ENCODE results near the gene CCT8. TPM values are rescaled to one million over a fixed set of nuclear protein-coding genes. Genes with fewer than 3 reads are reported as not detected.

CCT8 gene
- total and polyA plus RNA-seq, 5 donors from 2014 or later: 94.6 to 165 (median 135) TPM

DNA sequence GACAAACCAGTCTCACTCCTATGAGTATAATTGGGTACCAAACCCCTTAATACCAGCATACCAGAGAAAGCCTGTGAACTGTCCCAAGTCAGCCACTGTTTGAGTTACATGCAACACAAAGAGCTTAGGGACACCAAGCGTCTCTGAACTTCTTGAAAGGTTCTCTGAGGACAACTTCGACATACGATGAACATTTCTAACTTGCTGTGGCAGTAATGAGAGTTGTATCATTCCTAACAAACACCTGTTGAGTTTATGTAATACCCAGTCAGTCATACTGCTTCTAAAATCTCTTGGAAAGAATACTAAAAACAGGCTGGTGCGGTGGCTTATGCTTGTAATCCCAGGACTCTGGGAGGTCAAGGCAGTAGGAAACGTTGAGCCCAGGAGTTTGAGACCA is 18.4 kb downstream of the CCT8 start:
- peak overlapping the region in 1 of 3 donors; percentile 56 for H3K27ac Mint-ChIP-seq
- no peak overlapping the region for H3K4me3 Mint-ChIP-seq
- Histone ChIP-seq H3K27ac (ENCODE audit: insufficient read depth, low read length, poor library complexity, severe bottlenecking) (no peak overlapping the region), H3K9me3 (ENCODE audit: control insufficient read depth in 2 of 2, low read length in 2 of 2) (no peaks in the 10 kb centered on the region), H3K36me3 (ENCODE audit: control insufficient read depth, insufficient read depth, low read length) (peaks cover 87% of the 10 kb centered on the region), H3K4me1 (ENCODE audit: control insufficient read depth, insufficient read depth, low read length, poor library complexity, severe bottlenecking) (no peaks in the 10 kb centered on the region), H3K27me3 (ENCODE audit: control insufficient read depth, insufficient read depth, low read length) (no peaks in the 10 kb centered on the region), H3K4me3 (ENCODE audit: low read depth, low read length) (no peak overlapping the region)
- peaks cover 0 to 7% (median 0%) of the 10 kb centered on the region in 4 donors for H3K4me1 Mint-ChIP-seq
- H3K27me3 Mint-ChIP-seq: no peaks in the 10 kb centered on the region
- ATAC-seq (ENCODE audit: low read depth in 2 of 2) (no peak), DNase-seq (no peak)
- peaks cover 30% of the 10 kb centered on the region for H3K36me3 Mint-ChIP-seq
- H3K9me3 Mint-ChIP-seq: no peaks in the 10 kb centered on the region

- Histone ChIP-seq H3K36me3 (ENCODE audit: control insufficient read depth, insufficient read depth, low read length) (peaks cover 87% of the 10 kb centered on the region), H3K27ac (ENCODE audit: insufficient read depth, low read length, poor library complexity, severe bottlenecking) (no peak overlapping the region), H3K4me1 (ENCODE audit: control insufficient read depth, insufficient read depth, low read length, poor library complexity, severe bottlenecking) (no peaks in the 10 kb centered on the region), H3K4me3 (ENCODE audit: low read depth, low read length) (no peak overlapping the region), H3K27me3 (ENCODE audit: control insufficient read depth, insufficient read depth, low read length) (no peaks in the 10 kb centered on the region), H3K9me3 (ENCODE audit: control insufficient read depth in 2 of 2, low read length in 2 of 2) (no peaks in the 10 kb centered on the region)
- no peak for DNase-seq
- Mint-ChIP-seq H3K4me1 (peaks cover 0 to 7% (median 0%) of the 10 kb centered on the region in 4 donors), H3K4me3 (no peak overlapping the region), H3K27ac (peak overlapping the region in 2 of 3 donors; percentile 15 to 34), H3K36me3 (peaks cover 27% of the 10 kb centered on the region), H3K9me3 (no peaks in the 10 kb centered on the region), H3K27me3 (no peaks in the 10 kb centered on the region)
- no peak for ATAC-seq (ENCODE audit: low read depth in 2 of 2)
Measured at GRCh38 chr21:29053656-29054055, 19.8 kb downstream of the CCT8 start.

DNA sequence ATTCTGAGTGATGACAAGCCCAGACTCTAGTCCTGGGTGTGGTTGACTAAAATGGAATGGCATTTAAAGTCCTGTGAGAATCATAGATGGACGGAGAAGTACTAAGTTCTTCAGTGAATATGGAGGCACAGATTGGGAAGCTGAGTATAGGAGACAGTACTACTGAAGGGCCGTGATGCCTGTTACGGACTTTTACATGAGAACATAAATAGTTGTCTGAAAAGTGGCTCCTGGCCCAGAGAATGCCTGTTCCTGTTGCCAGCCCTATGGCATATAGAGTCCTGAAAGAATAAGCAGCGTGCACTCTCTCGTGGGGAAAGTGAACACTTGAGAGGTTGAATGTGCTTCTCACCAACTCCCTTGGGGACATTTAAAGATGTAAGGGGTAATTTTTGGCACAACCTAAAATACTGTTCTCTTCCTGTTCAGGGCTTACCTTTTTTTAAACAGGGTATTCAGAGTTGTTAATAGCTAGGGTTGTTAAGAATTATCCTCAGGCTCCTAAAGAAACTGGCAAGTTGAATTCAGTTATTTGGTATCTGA is 20.4 kb downstream of the CCT8 start:
- no peaks in the 10 kb centered on the region for H3K4me1 ChIP-seq (ENCODE audit: control insufficient read depth, insufficient read depth, low read length, poor library complexity, severe bottlenecking)
- H3K4me3 ChIP-seq (ENCODE audit: low read depth, low read length): no peak overlapping the region
- H3K27me3 ChIP-seq (ENCODE audit: control insufficient read depth, insufficient read depth, low read length): no peaks in the 10 kb centered on the region
- Mint-ChIP-seq H3K4me3 (no peak overlapping the region), H3K9me3 (no peaks in the 10 kb centered on the region), H3K36me3 (peaks cover 27% of the 10 kb centered on the region), H3K27ac (peak overlapping the region in 2 of 3 donors; percentile 15 to 34), H3K27me3 (no peaks in the 10 kb centered on the region), H3K4me1 (peaks cover 0 to 7% (median 0%) of the 10 kb centered on the region in 4 donors)
- H3K36me3 ChIP-seq (ENCODE audit: control insufficient read depth, insufficient read depth, low read length): peaks cover 87% of the 10 kb centered on the region
- ATAC-seq (ENCODE audit: low read depth in 2 of 2) (no peak), DNase-seq (no peak)
- H3K9me3 ChIP-seq (ENCODE audit: control insufficient read depth in 2 of 2, low read length in 2 of 2): no peaks in the 10 kb centered on the region
- no peak overlapping the region for H3K27ac ChIP-seq (ENCODE audit: insufficient read depth, low read length, poor library complexity, severe bottlenecking)

- no peaks in the 10 kb centered on the region for H3K27me3 Mint-ChIP-seq
- H3K36me3 Mint-ChIP-seq: peaks cover 31% of the 10 kb centered on the region
- no peak overlapping the region for H3K27ac ChIP-seq (ENCODE audit: insufficient read depth, low read length, poor library complexity, severe bottlenecking)
- no peak for DNase-seq
- no peak overlapping the region for H3K4me3 Mint-ChIP-seq
- no peaks in the 10 kb centered on the region for H3K9me3 Mint-ChIP-seq
- ATAC-seq (ENCODE audit: low read depth in 2 of 2): no peak
- no peak overlapping the region for H3K27ac Mint-ChIP-seq
- H3K4me1 Mint-ChIP-seq: peaks cover 0 to 7% (median 0%) of the 10 kb centered on the region in 4 donors
- peaks cover 88% of the 10 kb centered on the region for H3K36me3 ChIP-seq (ENCODE audit: control insufficient read depth, insufficient read depth, low read length)
- no peaks in the 10 kb centered on the region for H3K4me1 ChIP-seq (ENCODE audit: control insufficient read depth, insufficient read depth, low read length, poor library complexity, severe bottlenecking)
- no peak overlapping the region for H3K4me3 ChIP-seq (ENCODE audit: low read depth, low read length)
- no peaks in the 10 kb centered on the region for H3K9me3 ChIP-seq (ENCODE audit: control insufficient read depth in 2 of 2, low read length in 2 of 2)
- H3K27me3 ChIP-seq (ENCODE audit: control insufficient read depth, insufficient read depth, low read length): no peaks in the 10 kb centered on the region
Measured at GRCh38 chr21:29052224-29052623, 21.2 kb downstream of the CCT8 start.

DNA sequence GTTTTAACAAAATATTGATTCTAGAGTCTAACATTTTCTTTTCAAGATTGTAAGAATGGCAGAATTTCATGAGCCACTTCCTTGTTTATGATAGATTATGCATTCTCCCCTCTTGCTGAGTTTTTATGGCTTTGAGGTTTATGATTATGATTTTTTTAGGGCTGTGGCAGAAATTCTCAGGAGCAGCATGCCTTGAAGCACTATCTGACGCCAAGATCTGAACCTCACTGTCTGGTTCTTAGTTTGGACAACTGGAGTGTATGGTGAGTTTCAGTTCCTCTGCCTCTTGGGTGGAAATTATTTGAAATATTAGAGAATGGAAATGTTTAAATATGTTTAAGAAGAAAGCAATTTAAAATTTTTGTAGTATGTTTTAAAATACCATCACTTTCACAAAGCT is 38.8 kb downstream of the CCT8 start:
- H3K27ac ChIP-seq (ENCODE audit: insufficient read depth, low read length, poor library complexity, severe bottlenecking): no peak overlapping the region
- no peak overlapping the region for H3K4me3 Mint-ChIP-seq
- peaks cover 94% of the 10 kb centered on the region for H3K36me3 ChIP-seq (ENCODE audit: control insufficient read depth, insufficient read depth, low read length)
- no peaks in the 10 kb centered on the region for H3K27me3 Mint-ChIP-seq
- peak overlapping the region in 1 of 3 donors; percentile 4 for H3K27ac Mint-ChIP-seq
- no peak for ATAC-seq (ENCODE audit: low read depth in 2 of 2)
- H3K4me3 ChIP-seq (ENCODE audit: low read depth, low read length): no peak overlapping the region
- no peaks in the 10 kb centered on the region for H3K9me3 Mint-ChIP-seq
- DNase-seq: no peak
- H3K4me1 Mint-ChIP-seq: peaks cover 20 to 29% (median 25%) of the 10 kb centered on the region in 4 donors
- H3K27me3 ChIP-seq (ENCODE audit: control insufficient read depth, insufficient read depth, low read length): no peaks in the 10 kb centered on the region
- no peaks in the 10 kb centered on the region for H3K9me3 ChIP-seq (ENCODE audit: control insufficient read depth in 2 of 2, low read length in 2 of 2)
- peaks cover 48% of the 10 kb centered on the region for H3K36me3 Mint-ChIP-seq
- H3K4me1 ChIP-seq (ENCODE audit: control insufficient read depth, insufficient read depth, low read length, poor library complexity, severe bottlenecking): no peaks in the 10 kb centered on the region

- Mint-ChIP-seq H3K36me3 (peaks cover 51% of the 10 kb centered on the region), H3K27me3 (no peaks in the 10 kb centered on the region), H3K27ac (peak overlapping the region in 1 of 3 donors; percentile 20), H3K9me3 (no peaks in the 10 kb centered on the region), H3K4me1 (peaks cover 24 to 32% (median 25%) of the 10 kb centered on the region in 4 donors), H3K4me3 (no peak overlapping the region)
- DNase-seq (no peak), ATAC-seq (ENCODE audit: low read depth in 2 of 2) (no peak)
- Histone ChIP-seq H3K27ac (ENCODE audit: insufficient read depth, low read length, poor library complexity, severe bottlenecking) (no peak overlapping the region), H3K27me3 (ENCODE audit: control insufficient read depth, insufficient read depth, low read length) (no peaks in the 10 kb centered on the region), H3K4me1 (ENCODE audit: control insufficient read depth, insufficient read depth, low read length, poor library complexity, severe bottlenecking) (no peaks in the 10 kb centered on the region), H3K9me3 (ENCODE audit: control insufficient read depth in 2 of 2, low read length in 2 of 2) (no peaks in the 10 kb centered on the region), H3K4me3 (ENCODE audit: low read depth, low read length) (no peak overlapping the region), H3K36me3 (ENCODE audit: control insufficient read depth, insufficient read depth, low read length) (peaks cover 92% of the 10 kb centered on the region)
Measured at GRCh38 chr21:29033871-29034270, 39.6 kb downstream of the CCT8 start.

DNA sequence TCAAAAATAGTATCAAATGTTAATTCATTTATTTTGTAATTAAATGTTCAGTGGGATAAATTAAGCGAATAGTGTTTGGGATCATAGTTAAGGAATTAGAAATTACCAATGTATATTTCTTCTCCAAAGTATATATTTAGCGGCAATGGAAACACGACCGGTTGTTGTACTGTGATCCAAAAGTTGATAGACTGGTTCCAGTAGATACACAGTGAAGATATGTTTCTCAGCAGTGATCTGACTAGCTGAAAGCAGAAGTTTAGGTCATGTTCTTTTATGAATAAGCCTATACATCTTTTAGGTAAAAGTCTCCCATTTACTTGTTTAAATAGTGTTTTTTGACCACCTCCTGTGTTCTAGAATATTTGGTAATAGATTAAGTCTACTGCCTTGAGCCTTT is 40.1 kb downstream of the CCT8 start:
- H3K27me3 Mint-ChIP-seq: no peaks in the 10 kb centered on the region
- H3K4me1 ChIP-seq (ENCODE audit: control insufficient read depth, insufficient read depth, low read length, poor library complexity, severe bottlenecking): no peaks in the 10 kb centered on the region
- DNase-seq: no peak
- no peak overlapping the region for H3K4me3 Mint-ChIP-seq
- H3K9me3 Mint-ChIP-seq: no peaks in the 10 kb centered on the region
- H3K36me3 ChIP-seq (ENCODE audit: control insufficient read depth, insufficient read depth, low read length): peaks cover 92% of the 10 kb centered on the region
- no peaks in the 10 kb centered on the region for H3K9me3 ChIP-seq (ENCODE audit: control insufficient read depth in 2 of 2, low read length in 2 of 2)
- no peaks in the 10 kb centered on the region for H3K27me3 ChIP-seq (ENCODE audit: control insufficient read depth, insufficient read depth, low read length)
- no peak overlapping the region for H3K4me3 ChIP-seq (ENCODE audit: low read depth, low read length)
- peaks cover 24 to 32% (median 26%) of the 10 kb centered on the region in 4 donors for H3K4me1 Mint-ChIP-seq
- no peak for ATAC-seq (ENCODE audit: low read depth in 2 of 2)
- H3K27ac Mint-ChIP-seq: no peak overlapping the region
- peaks cover 51% of the 10 kb centered on the region for H3K36me3 Mint-ChIP-seq
- no peak overlapping the region for H3K27ac ChIP-seq (ENCODE audit: insufficient read depth, low read length, poor library complexity, severe bottlenecking)

DNA sequence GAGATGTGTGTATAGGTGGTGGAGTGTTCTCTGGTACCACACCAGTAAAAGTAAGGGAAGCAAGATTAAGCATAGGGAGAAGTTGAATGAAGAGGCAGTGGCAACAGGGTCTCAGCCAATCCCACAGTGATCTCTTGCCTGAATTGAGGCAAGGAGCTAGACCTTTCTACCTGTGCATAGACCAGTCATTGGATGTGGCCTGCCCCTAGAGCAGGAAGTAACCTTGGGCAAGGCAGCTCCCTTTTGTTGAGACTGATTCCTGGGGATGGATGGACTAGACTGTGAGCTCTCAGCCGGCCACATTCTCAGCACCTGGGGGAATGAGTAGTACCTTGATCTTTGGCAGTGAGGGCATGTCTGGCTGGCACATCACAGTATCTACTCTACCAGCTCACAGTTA is 42.5 kb downstream of the CCT8 start:
- no peak overlapping the region for H3K4me3 Mint-ChIP-seq
- Histone ChIP-seq H3K4me3 (ENCODE audit: low read depth, low read length) (no peak overlapping the region), H3K4me1 (ENCODE audit: control insufficient read depth, insufficient read depth, low read length, poor library complexity, severe bottlenecking) (peaks cover 13% of the 10 kb centered on the region), H3K9me3 (ENCODE audit: control insufficient read depth in 2 of 2, low read length in 2 of 2) (no peaks in the 10 kb centered on the region), H3K27me3 (ENCODE audit: control insufficient read depth, insufficient read depth, low read length) (no peaks in the 10 kb centered on the region), H3K27ac (ENCODE audit: insufficient read depth, low read length, poor library complexity, severe bottlenecking) (no peak overlapping the region), H3K36me3 (ENCODE audit: control insufficient read depth, insufficient read depth, low read length) (peaks cover 73% of the 10 kb centered on the region)
- DNase-seq (no peak), ATAC-seq (ENCODE audit: low read depth in 2 of 2) (no peak)
- no peaks in the 10 kb centered on the region for H3K9me3 Mint-ChIP-seq
- H3K27ac Mint-ChIP-seq: peak overlapping the region in 2 of 3 donors; percentile 6 to 52
- H3K27me3 Mint-ChIP-seq: no peaks in the 10 kb centered on the region
- peaks cover 40% of the 10 kb centered on the region for H3K36me3 Mint-ChIP-seq
- peaks cover 25 to 39% (median 36%) of the 10 kb centered on the region in 4 donors for H3K4me1 Mint-ChIP-seq

Measured in CD4-positive, CD25-positive, alpha-beta regulatory T cell (primary cell).